Measurements from ENCODE around the gene FAM161A. TPM values are rescaled to one million over a fixed set of nuclear protein-coding genes. Genes with fewer than 3 reads are reported as not detected.

Gene FAM161A
- total RNA-seq, result 1 to 10 TPM; 6.5 to 6.6 TPM

DNA sequence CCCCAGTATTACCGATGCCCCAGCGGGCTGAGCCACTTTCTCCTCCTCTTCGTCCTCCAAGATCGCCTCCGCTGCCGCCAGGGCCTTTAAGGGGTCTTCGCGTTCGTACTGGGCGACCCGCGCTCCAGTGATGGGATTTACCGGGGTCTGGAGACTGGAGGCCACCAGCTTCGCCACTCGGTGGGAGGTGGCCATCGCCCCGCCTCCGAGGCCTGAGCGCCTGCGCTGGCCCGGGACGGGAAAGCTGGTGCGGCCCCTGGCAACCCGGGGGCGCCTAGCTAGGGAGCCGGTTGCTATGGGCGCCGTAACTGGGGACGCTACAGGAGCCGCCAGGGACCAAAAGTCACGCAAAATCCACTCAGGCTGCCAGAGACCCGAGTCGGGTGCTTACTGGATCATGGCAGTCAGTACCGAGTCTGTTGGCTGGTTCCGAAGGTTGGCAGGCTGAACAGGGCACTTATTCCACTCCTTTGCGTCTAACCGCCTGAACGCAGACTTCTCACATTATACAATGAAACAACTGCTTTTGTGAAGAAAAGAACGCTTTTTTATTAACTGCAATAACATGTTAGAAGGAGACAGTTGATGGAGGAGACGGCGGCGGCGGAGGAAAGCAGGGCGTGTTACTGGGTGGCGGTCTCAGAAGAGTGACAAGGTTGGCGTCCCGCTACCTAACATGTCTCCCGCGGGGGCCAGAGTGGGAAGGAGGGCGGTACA is at the start of gene FAM161A:
Gene FAM161A, minus strand, starts transcription at position 214 of the 717 bp plus-strand sequence. Its CDS starts 19 bp downstream, at position 195.
- TF ChIP-seq, protein P1, sequence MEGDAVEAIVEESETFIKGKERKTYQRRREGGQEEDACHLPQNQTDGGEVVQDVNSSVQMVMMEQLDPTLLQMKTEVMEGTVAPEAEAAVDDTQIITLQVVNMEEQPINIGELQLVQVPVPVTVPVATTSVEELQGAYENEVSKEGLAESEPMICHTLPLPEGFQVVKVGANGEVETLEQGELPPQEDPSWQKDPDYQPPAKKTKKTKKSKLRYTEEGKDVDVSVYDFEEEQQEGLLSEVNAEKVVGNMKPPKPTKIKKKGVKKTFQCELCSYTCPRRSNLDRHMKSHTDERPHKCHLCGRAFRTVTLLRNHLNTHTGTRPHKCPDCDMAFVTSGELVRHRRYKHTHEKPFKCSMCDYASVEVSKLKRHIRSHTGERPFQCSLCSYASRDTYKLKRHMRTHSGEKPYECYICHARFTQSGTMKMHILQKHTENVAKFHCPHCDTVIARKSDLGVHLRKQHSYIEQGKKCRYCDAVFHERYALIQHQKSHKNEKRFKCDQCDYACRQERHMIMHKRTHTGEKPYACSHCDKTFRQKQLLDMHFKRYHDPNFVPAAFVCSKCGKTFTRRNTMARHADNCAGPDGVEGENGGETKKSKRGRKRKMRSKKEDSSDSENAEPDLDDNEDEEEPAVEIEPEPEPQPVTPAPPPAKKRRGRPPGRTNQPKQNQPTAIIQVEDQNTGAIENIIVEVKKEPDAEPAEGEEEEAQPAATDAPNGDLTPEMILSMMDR (IDR thresholded peaks at IDR 0.05), result no peak
- intact Hi-C loops (cut with micrococcal nuclease), result no loop called here
- Mint-ChIP-seq H3K9me3 (no peaks in the 10 kb centered on the region), H3K4me1 (ENCODE audit: low read depth) (peaks cover 20% of the 10 kb centered on the region), H3K27me3 (no peaks in the 10 kb centered on the region), H3K36me3 (ENCODE audit: low read depth) (peaks cover 8% of the 10 kb centered on the region), H3K4me3 (peak within 1 kb of the TSS; percentile 97), H3K27ac (peak within 1 kb of the TSS; percentile 93)
- ATAC-seq (peak; percentile 75), DNase-seq (peak; percentile 91)
- CTCF ChIA-PET, result interaction anchor here (1.0 to 1.5 kb wide), 4 partner anchors 10 to 183 kb away, joined by 3 read pairs; no protein-coding TSS in a partner anchor
- POLR2A ChIA-PET, result interaction anchor here (1.0 to 2.5 kb wide), 6 partner anchors 13 to 316 kb away, joined by 3 to 11 read pairs (median 3); partner anchors contain the start of genes COMMD1 and XPO1

DNA sequence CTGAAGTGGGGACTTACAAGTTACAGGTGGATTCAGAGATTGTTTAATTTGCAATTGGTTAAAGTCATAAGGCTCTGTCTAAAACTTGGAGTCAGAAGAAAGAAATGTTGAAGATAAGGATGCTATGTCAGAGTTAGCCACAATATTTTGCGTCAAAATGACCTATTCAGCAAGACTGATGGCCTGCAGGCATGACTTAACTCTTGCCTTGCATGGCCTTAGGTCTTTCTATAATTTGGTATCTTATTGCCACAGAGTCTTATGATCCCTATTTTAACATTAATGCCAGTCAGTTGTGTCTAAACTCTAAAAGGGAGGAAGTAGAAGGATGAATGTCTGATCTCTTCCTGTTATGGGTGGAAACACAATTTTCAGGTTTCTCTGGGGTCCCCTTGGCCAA is 46.4 kb upstream of the FAM161A start:
- no peaks in the 10 kb centered on the region for H3K27me3 Mint-ChIP-seq
- no peak overlapping the region for H3K27ac Mint-ChIP-seq
- CTCF ChIA-PET, result interaction anchor here (1.1 kb wide), 1 partner anchor 17 kb away, joined by 3 read pairs; no protein-coding TSS in a partner anchor
- no peaks in the 10 kb centered on the region for H3K36me3 Mint-ChIP-seq (ENCODE audit: low read depth)
- peaks cover 3% of the 10 kb centered on the region for H3K4me1 Mint-ChIP-seq (ENCODE audit: low read depth)
- TF ChIP-seq, protein P1 (IDR thresholded peaks at IDR 0.05), result no peak
- no peak overlapping the region for H3K4me3 Mint-ChIP-seq
- POLR2A ChIA-PET, result no interaction called here
- no peaks in the 10 kb centered on the region for H3K9me3 Mint-ChIP-seq
- intact Hi-C loops (cut with micrococcal nuclease), result no loop called here
- no peak for ATAC-seq
- no peak for DNase-seq

- POLR2A ChIA-PET, result interaction anchor here (0.7 to 0.8 kb wide), 2 partner anchors 12 to 25 kb away, joined by 3 to 4 read pairs; no protein-coding TSS in a partner anchor
These were observed 45.0 kb upstream of the FAM161A start for GRCh38 chr2:61898810-61899209.

GRCh38 chr2:61888267-61889055 is 34.6 kb upstream of the FAM161A start, which contains the start of gene CCT4:
Gene CCT4, minus strand, starts transcription at chr2:61888656. Its CDS starts 149 bp downstream, at chr2:61888507.
- peaks cover 31% of the 10 kb centered on the region for H3K4me1 Mint-ChIP-seq (ENCODE audit: low read depth)
- H3K36me3 Mint-ChIP-seq (ENCODE audit: low read depth), result peaks cover 33% of the 10 kb centered on the region
- H3K4me3 Mint-ChIP-seq, result peak within 1 kb of the TSS; percentile 99
- DNase-seq, result peak; percentile 90
- TF ChIP-seq, protein P1 (IDR thresholded peaks at IDR 0.05), result no peak
- ChIA-PET POLR2A (interaction anchor here (3.2 kb wide), 1 partner anchor 22 kb away, joined by 14 read pairs; no protein-coding TSS in a partner anchor), CTCF (no interaction called here)
- peak; percentile 88 for ATAC-seq
- H3K9me3 Mint-ChIP-seq, result no peaks in the 10 kb centered on the region
- no peaks in the 10 kb centered on the region for H3K27me3 Mint-ChIP-seq
- intact Hi-C loops (cut with micrococcal nuclease), result no loop called here
- H3K27ac Mint-ChIP-seq, result peak within 1 kb of the TSS; percentile 99

More at GRCh38 chr2:61898810-61899209, 45.0 kb upstream of the FAM161A start:
- H3K9me3 Mint-ChIP-seq, result no peaks in the 10 kb centered on the region
- no peaks in the 10 kb centered on the region for H3K4me1 Mint-ChIP-seq (ENCODE audit: low read depth)
- DNase-seq (peak; percentile 36), ATAC-seq (no peak)
- CTCF ChIA-PET, result interaction anchor here (1.1 kb wide), 1 partner anchor 11 kb away, joined by 3 read pairs; no protein-coding TSS in a partner anchor
- no peak overlapping the region for H3K27ac Mint-ChIP-seq
- H3K27me3 Mint-ChIP-seq, result no peaks in the 10 kb centered on the region
- no peak overlapping the region for H3K4me3 Mint-ChIP-seq
- TF ChIP-seq, protein P1 (IDR thresholded peaks at IDR 0.05), result peak; percentile 20
- no peaks in the 10 kb centered on the region for H3K36me3 Mint-ChIP-seq (ENCODE audit: low read depth)
- intact Hi-C loops (cut with micrococcal nuclease), result no loop called here
